CD4-positive, alpha-beta T cell treated with Interferon gamma for 1 hour (primary cell): Measurements from ENCODE around the gene SUPT4H1.
"Not testable (repeated sequence)": the region's sequence is repeated elsewhere in the genome, so short reads cannot be mapped to it uniquely, and the experiment has no call there.

Source experiments
- DNase-seq: peaks from one replicate; pipeline ENCODE4 v3.0.0-alpha.2; 2020

The SUPT4H1 gene

GRCh38 chr17:58362368-58363014 is 10.5 kb upstream of the SUPT4H1 start:
- no peak for DNase-seq

- no peak for DNase-seq
Measured at GRCh38 chr17:58360296-58361063, 8.5 kb upstream of the SUPT4H1 start.

- no peak for DNase-seq
Measured at GRCh38 chr17:58358408-58359172, 6.6 kb upstream of the SUPT4H1 start.

GRCh38 chr17:58357312-58358297 is 5.6 kb upstream of the SUPT4H1 start:
- no peak for DNase-seq

- no peak for DNase-seq
Measured at GRCh38 chr17:58356231-58356630, 4.2 kb upstream of the SUPT4H1 start.

- no peak for DNase-seq
Measured at GRCh38 chr17:58354541-58355216, 2.7 kb upstream of the SUPT4H1 start.

GRCh38 chr17:58353389-58353825 is 1.4 kb upstream of the SUPT4H1 start:
- no peak for DNase-seq

GRCh38 chr17:58352596-58353388 is 791 bp upstream of the SUPT4H1 start:
- peak; percentile 36 for DNase-seq

GRCh38 chr17:58351182-58351581 is 819 bp downstream of the SUPT4H1 start:
- no peak for DNase-seq

- DNase-seq = no peak
Measured at GRCh38 chr17:58348038-58348437, 4.0 kb downstream of the SUPT4H1 start.

GRCh38 chr17:58345500-58345899 is 6.5 kb downstream of the SUPT4H1 start:
- no peak for DNase-seq

- DNase-seq = peak; percentile 80
Measured at GRCh38 chr17:58344791-58345157, 7.2 kb downstream of the SUPT4H1 start.

- peak; percentile 93 for DNase-seq
Measured at GRCh38 chr17:58344047-58344790, 7.8 kb downstream of the SUPT4H1 start.

- no peak for DNase-seq
Measured at GRCh38 chr17:58343131-58343530, 8.9 kb downstream of the SUPT4H1 start.

- no peak for DNase-seq
Measured at GRCh38 chr17:58341861-58342475, 10.0 kb downstream of the SUPT4H1 start.

GRCh38 chr17:58341136-58341860 is 10.7 kb downstream of the SUPT4H1 start:
- not testable (repeated sequence) for DNase-seq

- no peak for DNase-seq
Measured at GRCh38 chr17:58340405-58340876, 11.6 kb downstream of the SUPT4H1 start.

- no peak for DNase-seq
Measured at GRCh38 chr17:58339755-58340404, 12.1 kb downstream of the SUPT4H1 start.
